Measurements from ENCODE around the gene NEIL3.

DNA sequence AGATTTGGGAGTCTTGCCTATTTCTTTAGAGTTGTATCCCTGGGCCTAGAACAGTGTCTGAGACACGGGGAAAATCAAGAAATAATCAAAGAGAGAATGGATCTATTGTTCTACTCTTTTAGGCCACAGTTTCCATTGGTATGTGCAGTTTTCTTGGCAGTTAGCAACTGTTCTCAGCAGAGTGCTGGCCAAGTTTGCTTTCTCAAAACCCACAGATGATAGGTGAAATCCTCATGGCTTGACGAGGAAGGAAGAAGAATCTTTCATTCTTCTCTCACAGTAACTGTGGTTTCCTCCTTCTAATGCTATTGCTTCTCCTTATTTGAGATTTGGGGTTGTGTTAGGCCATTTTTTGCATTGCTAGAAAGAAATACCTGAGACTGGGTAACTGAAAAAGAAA lies 90.4 kb downstream of the NEIL3 start:
- TF ChIP-seq POLR2AphosphoS5 (IDR thresholded peaks at IDR 0.05; ENCODE audit: low read depth, low read length) (no peak), TAF1 (IDR thresholded peaks at IDR 0.05; ENCODE audit: borderline replicate concordance, low read depth, low read length) (no peak)
